ENCODE measurements around the gene TENM4. TPM values are rescaled to one million over a fixed set of nuclear protein-coding genes. Genes with fewer than 3 reads are reported as not detected.

TENM4 gene
- total and polyA plus RNA-seq, 2 of the 8 experiments (the other 6 are each of a cell fraction or from before 2014, with no cell fraction given) = 3.5 to 7.2 TPM

DNA sequence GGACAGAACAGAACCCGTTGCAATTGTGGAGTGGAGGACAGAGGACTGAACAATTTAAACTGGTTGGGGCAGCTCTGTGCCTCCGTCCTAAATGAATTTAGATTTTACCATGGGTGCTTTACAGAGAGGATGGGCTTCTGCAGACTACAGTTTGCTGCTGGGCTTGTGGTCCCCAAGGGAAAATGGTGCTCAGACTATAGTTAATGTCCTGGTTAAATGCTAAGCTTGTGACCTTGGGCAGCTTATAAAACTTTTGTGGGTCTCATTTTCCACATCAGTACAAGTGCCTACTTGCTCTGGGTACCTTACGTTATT is 511.0 kb downstream of the TENM4 start (continued):
- TF ChIP-seq RFX5 (IDR thresholded peaks at IDR 0.05; ENCODE audit: borderline replicate concordance, low read depth, low read length) (no peak), CREB1 (IDR thresholded peaks at IDR 0.05) (no peak)
